Astrocyte of the cerebellum (primary cell): Measurements from ENCODE around the gene CFAP161.

Source experiments
- DNase-seq: peaks from one replicate; pipeline ENCODE4 v3.0.0-alpha.2; 2011; ENCODE audit warnings: low read depth
- H3K4me3 ChIP-seq: 2 replicates; pipeline ENCODE4 v1.5.1; 2011; ENCODE audit warnings: mild to moderate bottlenecking, low read depth, low read length, moderate library complexity
- in situ Hi-C: cut with HindIII; loops from 2 replicates; pipeline ENCODE4 v1.10.0; 2017; ENCODE audit warnings: low sequenced_read_pairs
- TF ChIP-seq, protein P1 (sequence below): IDR thresholded peaks from 2 replicates; pipeline ENCODE4 v1.5.1; 2012; ENCODE audit warnings: low read length, low read depth, moderate library complexity, mild to moderate bottlenecking; ENCODE audit errors: missing control alignments

CFAP161 gene

GRCh38 chr15:81097116-81097889 is 36.8 kb upstream of the CFAP161 start:
- in situ Hi-C loops: no loop called here
- DNase-seq: no peak
- no peak overlapping the region for H3K4me3 ChIP-seq
- TF ChIP-seq, protein P1, sequence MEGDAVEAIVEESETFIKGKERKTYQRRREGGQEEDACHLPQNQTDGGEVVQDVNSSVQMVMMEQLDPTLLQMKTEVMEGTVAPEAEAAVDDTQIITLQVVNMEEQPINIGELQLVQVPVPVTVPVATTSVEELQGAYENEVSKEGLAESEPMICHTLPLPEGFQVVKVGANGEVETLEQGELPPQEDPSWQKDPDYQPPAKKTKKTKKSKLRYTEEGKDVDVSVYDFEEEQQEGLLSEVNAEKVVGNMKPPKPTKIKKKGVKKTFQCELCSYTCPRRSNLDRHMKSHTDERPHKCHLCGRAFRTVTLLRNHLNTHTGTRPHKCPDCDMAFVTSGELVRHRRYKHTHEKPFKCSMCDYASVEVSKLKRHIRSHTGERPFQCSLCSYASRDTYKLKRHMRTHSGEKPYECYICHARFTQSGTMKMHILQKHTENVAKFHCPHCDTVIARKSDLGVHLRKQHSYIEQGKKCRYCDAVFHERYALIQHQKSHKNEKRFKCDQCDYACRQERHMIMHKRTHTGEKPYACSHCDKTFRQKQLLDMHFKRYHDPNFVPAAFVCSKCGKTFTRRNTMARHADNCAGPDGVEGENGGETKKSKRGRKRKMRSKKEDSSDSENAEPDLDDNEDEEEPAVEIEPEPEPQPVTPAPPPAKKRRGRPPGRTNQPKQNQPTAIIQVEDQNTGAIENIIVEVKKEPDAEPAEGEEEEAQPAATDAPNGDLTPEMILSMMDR: no peak

DNA sequence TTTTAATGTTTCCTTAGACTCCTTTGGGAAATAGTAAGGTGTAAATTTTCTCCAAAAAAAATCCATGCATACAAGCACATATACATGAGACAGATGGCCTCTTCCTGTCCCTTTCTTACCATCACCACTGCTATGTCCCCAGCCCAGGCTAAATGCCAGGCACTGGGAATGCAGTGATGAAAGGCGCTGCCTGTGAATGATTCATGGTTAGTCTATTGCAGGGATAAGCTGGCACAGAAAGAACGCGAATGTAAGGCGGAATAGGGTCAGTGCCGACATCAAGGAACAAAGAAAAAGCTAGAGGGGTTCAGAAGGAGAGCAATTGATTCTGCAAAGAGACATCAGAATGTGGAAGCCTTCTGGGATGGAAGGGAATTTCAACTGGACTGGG is 36.2 kb upstream of the CFAP161 start:
- no peak overlapping the region for H3K4me3 ChIP-seq
- TF ChIP-seq, protein P1: no peak
- in situ Hi-C loops: no loop called here
- no peak for DNase-seq

DNA sequence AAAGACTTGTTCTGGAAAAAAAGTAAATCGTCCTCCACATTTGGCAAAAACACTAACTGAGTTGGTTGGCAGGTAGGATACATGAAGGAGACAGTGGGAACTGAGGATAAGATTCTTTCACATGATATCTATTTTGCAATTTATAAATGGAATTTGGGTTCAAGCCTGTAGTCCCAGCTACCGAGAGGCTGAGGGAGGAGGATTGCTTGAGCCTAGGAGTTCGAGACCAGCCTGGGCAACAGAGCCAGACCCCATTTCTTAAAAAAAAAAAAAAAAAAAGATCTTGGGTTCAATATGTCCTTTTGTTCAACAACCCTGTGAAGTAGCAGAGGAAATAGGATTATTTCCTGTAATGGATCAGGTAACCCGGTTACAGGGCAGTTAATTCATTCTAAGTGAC is 35.7 kb upstream of the CFAP161 start:
- no peak for DNase-seq
- TF ChIP-seq, protein P1: no peak
- no peak overlapping the region for H3K4me3 ChIP-seq
- in situ Hi-C loops: no loop called here

GRCh38 chr15:81098861-81099651 is 35.0 kb upstream of the CFAP161 start:
- no peak for DNase-seq
- H3K4me3 ChIP-seq: no peak overlapping the region
- TF ChIP-seq, protein P1: no peak
- in situ Hi-C loops: no loop called here

DNA sequence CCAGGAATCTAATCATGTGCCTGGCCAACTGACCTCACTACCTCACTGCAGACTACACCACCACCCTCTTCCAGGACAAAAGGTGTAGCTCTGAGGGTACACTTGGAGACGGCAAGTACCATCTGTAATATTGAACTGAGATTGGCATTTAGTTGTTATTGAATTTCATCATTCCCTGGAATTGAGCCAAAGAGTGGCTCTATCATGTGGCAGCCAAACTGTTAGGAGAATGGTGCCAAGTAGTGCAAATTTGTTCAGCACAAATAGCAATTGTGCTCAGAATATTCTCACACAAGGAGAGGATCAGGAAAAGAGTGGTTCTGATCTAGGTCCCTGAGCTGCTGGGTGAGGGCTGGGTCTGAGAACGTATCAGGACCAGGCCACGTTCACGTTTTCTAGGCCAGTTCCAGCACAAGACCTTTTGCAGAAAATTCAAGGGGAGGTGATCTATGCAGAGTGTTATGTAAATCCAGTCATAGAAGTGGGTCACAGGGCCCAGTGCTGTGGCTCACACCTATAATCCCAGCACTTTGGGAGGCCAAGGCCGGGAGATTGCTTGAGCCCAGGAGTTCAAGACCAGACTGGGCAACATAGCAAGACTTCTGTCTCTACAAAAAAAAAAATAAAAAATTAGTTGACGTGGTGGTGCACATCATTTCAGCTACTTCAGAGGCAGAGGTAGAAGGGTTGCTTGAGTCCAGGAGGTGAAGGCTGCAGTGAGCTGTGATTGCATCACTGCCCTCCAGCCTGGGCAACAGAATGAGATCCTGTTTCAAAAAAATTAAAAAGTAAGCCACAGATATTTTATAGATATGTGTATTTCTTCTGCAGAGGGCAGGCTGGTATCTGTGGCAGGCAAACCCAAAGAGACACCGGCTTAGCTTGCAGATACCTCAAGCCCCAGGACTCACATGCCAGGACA is 31.9 kb upstream of the CFAP161 start:
- no peak for DNase-seq
- no peak overlapping the region for H3K4me3 ChIP-seq
- in situ Hi-C loops: no loop called here
- TF ChIP-seq, protein P1: no peak

DNA sequence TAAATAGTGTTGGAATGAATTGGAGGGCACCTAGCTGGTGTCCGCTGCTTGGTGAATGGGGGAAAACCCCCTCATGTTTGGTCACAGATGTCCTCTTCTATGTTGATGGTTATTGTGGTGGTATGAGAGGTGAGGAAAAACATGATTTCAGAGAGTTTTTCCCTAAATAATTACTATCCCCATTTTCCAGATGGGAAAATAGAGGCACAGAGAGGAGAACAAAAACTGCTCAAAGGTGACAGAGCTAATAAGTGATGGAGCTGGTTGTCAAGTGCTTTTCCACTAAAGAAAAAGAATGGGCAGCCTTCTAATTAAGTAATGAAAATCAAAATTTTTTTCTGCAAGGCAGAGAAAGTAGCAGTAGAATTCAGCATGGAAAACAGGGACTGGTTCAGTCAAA is 30.2 kb upstream of the CFAP161 start:
- no peak for DNase-seq
- no peak overlapping the region for H3K4me3 ChIP-seq
- TF ChIP-seq, protein P1: no peak
- in situ Hi-C loops: no loop called here
